H9 (cell line): ENCODE data around the gene WDR75. TPM values are rescaled to one million over a fixed set of nuclear protein-coding genes. Genes with fewer than 3 reads are reported as not detected.
"Not testable (repeated sequence)": the region's sequence is repeated elsewhere in the genome, so short reads cannot be mapped to it uniquely, and the experiment has no call there.

Experiments
- DNase-seq: peaks from one replicate; pipeline ENCODE4 v3.0.0-alpha.2; 2017
- H2AFZ ChIP-seq: one replicate; pipeline ENCODE4 v1.6.1; 2013; ENCODE audit warnings: mild to moderate bottlenecking, low read length, control low read depth, moderate library complexity
- H2AK5ac ChIP-seq: 2 replicates; pipeline ENCODE4 v1.6.1; 2013; ENCODE audit warnings: low read length, control low read depth, mixed read lengths; ENCODE audit not compliant: insufficient read length
- H2BK120ac ChIP-seq: one replicate; pipeline ENCODE4 v1.6.1; 2013; ENCODE audit warnings: low read depth, mild to moderate bottlenecking, low read length, control low read depth, inconsistent platforms; ENCODE audit not compliant: poor library complexity, severe bottlenecking
- H2BK12ac ChIP-seq: 2 replicates; pipeline ENCODE4 v1.6.1; 2013; ENCODE audit warnings: low read length, control low read depth, mixed read lengths, low read depth; ENCODE audit not compliant: insufficient read length
- H2BK15ac ChIP-seq: 2 replicates; pipeline ENCODE4 v1.6.1; 2013; ENCODE audit warnings: low read depth, low read length, control low read depth
- H2BK20ac ChIP-seq: one replicate; pipeline ENCODE4 v1.6.1; 2013; ENCODE audit warnings: low read depth, mild to moderate bottlenecking, low read length, control low read depth, inconsistent platforms; ENCODE audit not compliant: poor library complexity, severe bottlenecking
- H2BK5ac ChIP-seq: 2 replicates; pipeline ENCODE4 v1.6.1; 2013; ENCODE audit warnings: low read length, control low read depth, mixed read lengths; ENCODE audit not compliant: insufficient read length
- H3K14ac ChIP-seq: 2 replicates; pipeline ENCODE4 v1.6.1; 2013; ENCODE audit warnings: low read length, control low read depth; ENCODE audit not compliant: insufficient read depth
- H3K18ac ChIP-seq: 2 replicates; pipeline ENCODE4 v1.6.1; 2013; ENCODE audit warnings: low read depth, mild to moderate bottlenecking, mixed read lengths, low read length, control low read depth; ENCODE audit not compliant: insufficient read length
- H3K23ac ChIP-seq: 2 replicates; pipeline ENCODE4 v1.6.1; 2013; ENCODE audit warnings: low read length, control low read depth, mixed read lengths, low read depth; ENCODE audit not compliant: insufficient read length
- H3K23me2 ChIP-seq: 2 replicates; pipeline ENCODE4 v1.6.1; 2013; ENCODE audit warnings: low read depth, mild to moderate bottlenecking, mixed read lengths, low read length, control low read depth; ENCODE audit not compliant: insufficient read length, poor library complexity, severe bottlenecking
- H3K27ac ChIP-seq: 2 replicates; pipeline ENCODE4 v1.5.1; 2013; ENCODE audit warnings: low read length, control low read depth, mixed read lengths, low read depth; ENCODE audit not compliant: insufficient read length
- H3K27me3 ChIP-seq: 2 replicates; pipeline ENCODE4 v1.6.1; 2013; ENCODE audit warnings: low read length, control low read depth, inconsistent platforms; ENCODE audit not compliant: insufficient read depth
- H3K4ac ChIP-seq: 2 replicates; pipeline ENCODE4 v1.6.1; 2013; ENCODE audit warnings: low read depth, mild to moderate bottlenecking, control low read depth, inconsistent platforms, low read length, moderate library complexity
- H3K4me1 ChIP-seq: 2 replicates; pipeline ENCODE4 v1.6.1; 2013; ENCODE audit warnings: low read length, control low read depth, inconsistent platforms; ENCODE audit not compliant: insufficient read depth
- H3K4me2 ChIP-seq: 2 replicates; pipeline ENCODE4 v1.6.1; 2013; ENCODE audit warnings: low read length, control low read depth, mixed read lengths; ENCODE audit not compliant: insufficient read length, insufficient read depth
- H3K56ac ChIP-seq: 2 replicates; pipeline ENCODE4 v1.6.1; 2013; ENCODE audit warnings: low read depth, mild to moderate bottlenecking, mixed read lengths, low read length, control low read depth; ENCODE audit not compliant: insufficient read length
- H3K79me1 ChIP-seq: 2 replicates; pipeline ENCODE4 v1.6.1; 2013; ENCODE audit warnings: low read depth, mild to moderate bottlenecking, moderate library complexity, low read length, control low read depth, inconsistent platforms; ENCODE audit not compliant: insufficient read depth, poor library complexity, severe bottlenecking
- H3K79me2 ChIP-seq: 2 replicates; pipeline ENCODE4 v1.6.1; 2013; ENCODE audit warnings: low read length, control low read depth, inconsistent platforms; ENCODE audit not compliant: insufficient read depth
- H3K9ac ChIP-seq: 2 replicates; pipeline ENCODE4 v1.6.1; 2013; ENCODE audit warnings: low read length, control low read depth, mixed read lengths; ENCODE audit not compliant: insufficient read length; ENCODE audit errors: extremely low read depth
- H3K9me3 ChIP-seq: one replicate; pipeline ENCODE4 v1.6.1; 2013; ENCODE audit warnings: low read depth, low read length, inconsistent platforms; ENCODE audit not compliant: control insufficient read depth
- H3T11ph ChIP-seq: one replicate; pipeline ENCODE4 v1.6.1; 2013; ENCODE audit warnings: mild to moderate bottlenecking, low read length, control low read depth, inconsistent platforms
- H4K20me1 ChIP-seq: one replicate; pipeline ENCODE4 v1.6.1; 2013; ENCODE audit not compliant: control insufficient read depth, insufficient read length, insufficient read depth
- H4K5ac ChIP-seq: 2 replicates; pipeline ENCODE4 v1.6.1; 2013; ENCODE audit warnings: low read depth, mild to moderate bottlenecking, mixed read lengths, low read length, control low read depth; ENCODE audit not compliant: insufficient read length
- H4K8ac ChIP-seq: replicated peaks from 2 replicates; pipeline ENCODE4 v1.6.1; 2013; ENCODE audit warnings: low read length, control low read depth, mixed read lengths, low read depth; ENCODE audit not compliant: insufficient read length
- H4K91ac ChIP-seq: 2 replicates; pipeline ENCODE4 v1.6.1; 2013; ENCODE audit warnings: low read depth, mild to moderate bottlenecking, moderate library complexity, mixed read lengths, low read length, control low read depth; ENCODE audit not compliant: insufficient read length
- H3K27ac Mint-ChIP-seq, 3 experiments: 2 replicates in 2 of 3; 3 replicates in 1 of 3; pipeline ENCODE4 v1.8.0; 2020 to 2021; ENCODE audit warnings: mixed read lengths in 3 of 3, mild to moderate bottlenecking in 1 of 3, moderate library complexity in 1 of 3
- H3K27me3 Mint-ChIP-seq: 2 replicates; pipeline ENCODE4 v1.8.0; 2021; ENCODE audit warnings: low read depth, mild to moderate bottlenecking, moderate library complexity, mixed read lengths
- H3K36me3 Mint-ChIP-seq, 3 experiments: 2 replicates in 2 of 3; 3 replicates in 1 of 3; pipeline ENCODE4 v1.8.0; 2020 to 2021; ENCODE audit warnings: low read depth in 3 of 3, mixed read lengths in 3 of 3; ENCODE audit not compliant: insufficient read depth in 1 of 3
- H3K4me1 Mint-ChIP-seq, 2 experiments: 2 replicates each; pipeline ENCODE4 v1.8.0; 2020; ENCODE audit warnings: mixed read lengths in 2 of 2
- H3K4me3 Mint-ChIP-seq, 2 experiments: 2 replicates in 1 of 2; 3 replicates in 1 of 2; pipeline ENCODE4 v1.8.0; 2020 to 2021; ENCODE audit warnings: mild to moderate bottlenecking in 2 of 2, mixed read lengths in 2 of 2, moderate library complexity in 1 of 2
- H3K9me3 Mint-ChIP-seq, 2 experiments: 2 replicates in 1 of 2; 3 replicates in 1 of 2; pipeline ENCODE4 v1.8.0; 2020; ENCODE audit warnings: mild to moderate bottlenecking in 2 of 2, mixed read lengths in 2 of 2, moderate library complexity in 1 of 2
- whole genome bisulfite sequencing: extraction: QIAGEN DNeasy Blood & Tissue Kit; methylation state at CpG from one replicate; pipeline ENCODE4 v1.1.7; 2013; ENCODE audit warnings: missing lambda C conversion rate, low lambda C conversion rate, mixed read lengths; ENCODE audit not compliant: insufficient read length; ENCODE audit errors: extremely low coverage; 5-methylcytosine and 5-hydroxymethylcytosine counted together
- total RNA-seq: library from RNA; stranded (reverse); gene quantifications from 2 replicates; pipeline ENCODE4 v1.2.1, GENCODE V29; 2021
- TF ChIP-seq, protein P1 (sequence below): fragments of 200-600 bp; sonication (generic); conservative IDR thresholded peaks from 3 replicates; pipeline ENCODE4 v1.8.0; 2021; ENCODE audit warnings: antibody characterized with exemption, mild to moderate bottlenecking

The WDR75 gene
- total RNA-seq, 1 experiment from 2014 or later: 80.6 TPM

DNA sequence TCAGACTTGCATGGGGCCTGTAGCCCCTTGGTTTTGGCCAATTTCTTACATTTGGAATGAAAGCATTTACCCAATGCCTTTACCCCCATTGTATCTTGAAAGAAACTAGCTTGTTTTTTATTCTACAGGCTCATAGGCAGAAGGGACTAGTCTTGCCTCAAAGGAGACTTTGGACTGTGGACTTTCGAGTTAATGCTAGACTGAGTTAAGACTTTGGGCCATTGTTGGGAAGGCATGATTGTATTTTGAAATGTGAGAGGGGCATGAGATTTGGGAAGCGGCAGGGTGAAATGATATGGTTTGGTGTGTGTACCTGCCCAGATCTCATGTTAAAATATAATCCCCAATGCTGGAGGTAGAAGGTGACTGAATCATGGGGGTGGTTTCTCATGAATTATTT is 13.4 kb upstream of the WDR75 start:
- no peak overlapping the region for H3K56ac ChIP-seq
- no peak overlapping the region for H3K14ac ChIP-seq
- H3K23me2 ChIP-seq: no peaks in the 10 kb centered on the region
- no peak overlapping the region for H2BK12ac ChIP-seq
- no peak overlapping the region for H2BK5ac ChIP-seq
- Mint-ChIP-seq H3K4me3 (no peak overlapping the region), H3K27me3 (peaks cover 1% of the 10 kb centered on the region), H3K4me1 (peaks cover 14 to 21% of the 10 kb centered on the region in 2 experiments), H3K36me3 (peaks cover 7 to 20% (median 9%) of the 10 kb centered on the region in 3 experiments), H3K27ac (peak overlapping the region in 1 of 3 experiments; percentile 62; a peak in 1 of 7 replicates), H3K9me3 (peaks cover 6% of the 10 kb centered on the region in 2 experiments; a peak in 4 of 5 replicates)
- H3K9me3 ChIP-seq: no peaks in the 10 kb centered on the region
- H3K23ac ChIP-seq: no peak overlapping the region
- H4K8ac ChIP-seq: no peak overlapping the region
- no peak overlapping the region for H2BK120ac ChIP-seq
- no peak overlapping the region for H2AFZ ChIP-seq
- no peak for DNase-seq
- no peak overlapping the region for H4K5ac ChIP-seq
- no peak overlapping the region for H2BK15ac ChIP-seq
- no peak overlapping the region for H2BK20ac ChIP-seq
- H3K4ac ChIP-seq: no peak overlapping the region
- no peak overlapping the region for H3K27ac ChIP-seq
- no peak overlapping the region for H4K91ac ChIP-seq
- H3K79me1 ChIP-seq: no peaks in the 10 kb centered on the region
- no peak overlapping the region for H2AK5ac ChIP-seq
- H3K4me1 ChIP-seq: no peaks in the 10 kb centered on the region; the same call in 1 of the 2 replicates
- no peak overlapping the region for H3T11ph ChIP-seq
- H4K20me1 ChIP-seq: no peaks in the 10 kb centered on the region
- no peaks in the 10 kb centered on the region for H3K79me2 ChIP-seq
- H3K9ac ChIP-seq: no peak overlapping the region
- no CpG with 5 or more reads among the region's 2 CpGs for WGBS
- no peak overlapping the region for H3K18ac ChIP-seq
- TF ChIP-seq, protein P1, sequence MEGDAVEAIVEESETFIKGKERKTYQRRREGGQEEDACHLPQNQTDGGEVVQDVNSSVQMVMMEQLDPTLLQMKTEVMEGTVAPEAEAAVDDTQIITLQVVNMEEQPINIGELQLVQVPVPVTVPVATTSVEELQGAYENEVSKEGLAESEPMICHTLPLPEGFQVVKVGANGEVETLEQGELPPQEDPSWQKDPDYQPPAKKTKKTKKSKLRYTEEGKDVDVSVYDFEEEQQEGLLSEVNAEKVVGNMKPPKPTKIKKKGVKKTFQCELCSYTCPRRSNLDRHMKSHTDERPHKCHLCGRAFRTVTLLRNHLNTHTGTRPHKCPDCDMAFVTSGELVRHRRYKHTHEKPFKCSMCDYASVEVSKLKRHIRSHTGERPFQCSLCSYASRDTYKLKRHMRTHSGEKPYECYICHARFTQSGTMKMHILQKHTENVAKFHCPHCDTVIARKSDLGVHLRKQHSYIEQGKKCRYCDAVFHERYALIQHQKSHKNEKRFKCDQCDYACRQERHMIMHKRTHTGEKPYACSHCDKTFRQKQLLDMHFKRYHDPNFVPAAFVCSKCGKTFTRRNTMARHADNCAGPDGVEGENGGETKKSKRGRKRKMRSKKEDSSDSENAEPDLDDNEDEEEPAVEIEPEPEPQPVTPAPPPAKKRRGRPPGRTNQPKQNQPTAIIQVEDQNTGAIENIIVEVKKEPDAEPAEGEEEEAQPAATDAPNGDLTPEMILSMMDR: no peak
- H3K27me3 ChIP-seq: no peaks in the 10 kb centered on the region
- no peak overlapping the region for H3K4me2 ChIP-seq

DNA sequence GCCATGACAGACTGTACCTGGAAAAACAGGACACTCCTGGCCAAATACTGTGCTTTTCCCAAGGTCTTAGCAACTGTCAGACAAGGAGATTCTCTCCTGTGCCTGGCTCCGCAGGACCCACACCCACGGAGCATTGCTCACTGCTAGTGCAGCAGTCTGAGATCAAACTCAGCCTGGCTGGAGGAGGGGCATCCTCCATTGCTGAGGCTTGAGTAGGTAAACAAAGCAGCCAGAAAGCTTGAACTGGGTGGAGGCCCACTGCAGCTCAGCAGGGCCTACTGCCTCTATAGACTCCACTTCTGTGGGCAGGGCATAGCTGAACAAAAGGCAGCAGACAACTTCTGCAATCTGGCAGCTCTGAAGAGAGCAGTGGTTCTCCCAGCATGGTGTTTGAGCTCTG is 10.8 kb upstream of the WDR75 start:
- not testable (repeated sequence) for H3K9ac ChIP-seq, H4K91ac ChIP-seq, H3K9me3 ChIP-seq, H2BK5ac ChIP-seq, H3K4me2 ChIP-seq, H3K4me3 Mint-ChIP-seq, H3K79me1 ChIP-seq, H3K27me3 ChIP-seq, H3K4ac ChIP-seq, H3K27ac ChIP-seq, H3K79me2 ChIP-seq, H2BK20ac ChIP-seq, H3K27ac Mint-ChIP-seq, H4K8ac ChIP-seq, H2BK15ac ChIP-seq, DNase-seq, H3T11ph ChIP-seq, H4K5ac ChIP-seq, H2AFZ ChIP-seq, H2BK120ac ChIP-seq, H4K20me1 ChIP-seq, H2BK12ac ChIP-seq, H3K4me1 ChIP-seq, H3K23ac ChIP-seq, H3K18ac ChIP-seq, H3K23me2 ChIP-seq, H3K9me3 Mint-ChIP-seq, H2AK5ac ChIP-seq, H3K56ac ChIP-seq, H3K14ac ChIP-seq
- H3K27me3 Mint-ChIP-seq: peaks cover 11% of the 10 kb centered on the region
- peaks cover 7 to 20% (median 9%) of the 10 kb centered on the region in 3 experiments for H3K36me3 Mint-ChIP-seq
- no CpG with 5 or more reads among the region's 2 CpGs for WGBS
- H3K4me1 Mint-ChIP-seq: peaks cover 14 to 21% of the 10 kb centered on the region in 2 experiments
